SK-N-SH (cell line): Measurements from ENCODE around the gene SLC35F1. TPM values are rescaled to one million over a fixed set of nuclear protein-coding genes. Genes with fewer than 3 reads are reported as not detected.

Experiments used
- CTCF ChIA-PET: fragments of 300-600, 350-600 bp; formaldehyde crosslinking; extraction: SDS; loops from one replicate; lab custom pipeline; 2021; lab: Yijun Ruan, JAX
- POLR2A ChIA-PET: fragments of 350-600 bp; sonication (Branson Sonifier 250); formaldehyde crosslinking; extraction: SDS; loops from one replicate; lab custom pipeline; 2020; ENCODE audit warnings: antibody characterized with exemption, inconsistent platforms; lab: Yijun Ruan, JAX
- DNase-seq: peaks from one replicate; pipeline ENCODE4 v3.0.0; 2012
- H2AFZ ChIP-seq: fragments of 200-600 bp; sonication (generic); 2 replicates; pipeline ENCODE4 v1.8.1; 2016; ENCODE audit warnings: antibody characterized with exemption, mild to moderate bottlenecking, low read depth
- H3F3A ChIP-seq: fragments of 200-600 bp; sonication (generic); replicated peaks from 2 replicates; pipeline ENCODE3; 2016; ENCODE audit warnings: antibody characterized with exemption, mild to moderate bottlenecking; ENCODE audit not compliant: insufficient read depth
- H3K27ac ChIP-seq, 2 experiments: fragments of 200-500 bp in 1 of 2; fragments of 200-600 bp in 1 of 2; sonication (Bioruptor generic) in 1 of 2; sonication (generic), shearing (Covaris generic) in 1 of 2; 2 replicates each; pipeline versions ENCODE4 v1.5.1 to v1.6.1; 2014 to 2016; ENCODE audit warnings: low read depth in 2 of 2, inconsistent platforms in 1 of 2, low read length in 1 of 2, mild to moderate bottlenecking in 1 of 2, mixed read lengths in 1 of 2
- H3K27me3 ChIP-seq: fragments of 200-600 bp; sonication (generic), shearing (Covaris generic); 2 replicates; pipeline ENCODE4 v1.6.1; 2016; ENCODE audit warnings: mixed run types; ENCODE audit not compliant: insufficient read depth
- H3K36me3 ChIP-seq, 2 experiments: fragments of 200-500 bp in 1 of 2; fragments of 200-600 bp in 1 of 2; sonication (Bioruptor generic) in 1 of 2; sonication (generic) in 1 of 2; replicated peaks in 1 of 2; 2 replicates each; pipeline versions ENCODE3 to v1.5.1; 2014 to 2016; ENCODE audit warnings: low read length in 1 of 2, mild to moderate bottlenecking in 1 of 2; ENCODE audit not compliant: insufficient read depth in 2 of 2, control insufficient read depth in 1 of 2
- H3K4me1 ChIP-seq, 2 experiments: fragments of 200-500 bp in 1 of 2; fragments of 200-600 bp in 1 of 2; sonication (Bioruptor generic) in 1 of 2; sonication (generic), shearing (Covaris generic) in 1 of 2; 2 replicates each; pipeline versions ENCODE4 v1.5.1 to v1.6.1; 2014 to 2016; ENCODE audit warnings: low read depth in 1 of 2, low read length in 1 of 2, mixed run types in 1 of 2; ENCODE audit not compliant: insufficient read depth in 2 of 2, control insufficient read depth in 1 of 2
- H3K4me2 ChIP-seq: fragments of 200-600 bp; sonication (generic), shearing (Covaris generic); 2 replicates; pipeline ENCODE4 v1.6.1; 2017; ENCODE audit warnings: mixed run types
- H3K4me3 ChIP-seq, 2 experiments: fragments of 200-500 bp in 1 of 2; fragments of 200-600 bp in 1 of 2; sonication (Bioruptor generic) in 1 of 2; sonication (generic), shearing (Covaris generic) in 1 of 2; 2 replicates each; pipeline versions ENCODE4 v1.5.1 to v1.8.1; 2014 to 2016; ENCODE audit warnings: low read depth in 2 of 2, inconsistent platforms in 1 of 2, low read length in 1 of 2, mild to moderate bottlenecking in 1 of 2, mixed read lengths in 1 of 2, moderate library complexity in 1 of 2
- H3K79me2 ChIP-seq: fragments of 200-600 bp; sonication (generic); 2 replicates; pipeline ENCODE4 v1.8.1; 2017; ENCODE audit warnings: mild to moderate bottlenecking; ENCODE audit not compliant: insufficient read depth
- H3K9ac ChIP-seq: fragments of 200-600 bp; sonication (generic); 2 replicates; pipeline ENCODE4 v1.6.1; 2017; ENCODE audit warnings: mixed run types
- H3K9me2 ChIP-seq: fragments of 200-600 bp; sonication (generic); 2 replicates; pipeline ENCODE4 v1.6.1; 2017; ENCODE audit warnings: mixed run types
- H3K9me3 ChIP-seq: fragments of 200-600 bp; sonication (generic); 2 replicates; pipeline ENCODE4 v1.6.1; 2017; ENCODE audit warnings: mixed run types, mild to moderate bottlenecking, moderate library complexity
- H4K20me1 ChIP-seq: fragments of 200-600 bp; sonication (generic); 2 replicates; pipeline ENCODE4 v1.6.1; 2017; ENCODE audit warnings: mild to moderate bottlenecking, mixed run types; ENCODE audit not compliant: insufficient read depth
- CHD2 ChIP-seq: fragments of 150-350 bp; IDR thresholded peaks from 2 replicates; pipeline ENCODE4 v1.6.1; 2018; ENCODE audit warnings: low read length; ENCODE audit not compliant: partially characterized antibody
- ELF1 ChIP-seq: IDR thresholded peaks from 2 replicates; pipeline ENCODE4 v1.4.0; 2012
- EZH2phosphoT487 ChIP-seq: fragments of 200-600 bp; sonication (generic); IDR thresholded peaks from 2 replicates; pipeline ENCODE4 v1.6.1; 2017; ENCODE audit warnings: low read depth, mixed run types, mild to moderate bottlenecking, antibody characterized with exemption, moderate library complexity, borderline replicate concordance
- FOSL2 ChIP-seq: IDR thresholded peaks from 2 replicates; pipeline ENCODE4 v1.4.0; 2012; ENCODE audit warnings: low read depth, mild to moderate bottlenecking, moderate library complexity, borderline replicate concordance
- FOXM1 ChIP-seq: IDR thresholded peaks from 2 replicates; pipeline ENCODE4 v1.4.0; 2012; ENCODE audit warnings: low read depth, mild to moderate bottlenecking
- JUND ChIP-seq: IDR thresholded peaks from 2 replicates; pipeline ENCODE4 v1.4.0; 2012
- MEF2A ChIP-seq: IDR thresholded peaks from 2 replicates; pipeline ENCODE4 v1.4.0; 2012; ENCODE audit warnings: low read depth, borderline replicate concordance
- MXI1 ChIP-seq: IDR thresholded peaks from 2 replicates; pipeline ENCODE4 v1.6.1; 2012; ENCODE audit warnings: mild to moderate bottlenecking, low read depth, low read length, improper control_type of control experiment
- NFIC ChIP-seq: IDR thresholded peaks from 2 replicates; pipeline ENCODE4 v1.4.0; 2012; ENCODE audit warnings: borderline replicate concordance
- NRF1 ChIP-seq: IDR thresholded peaks from 2 replicates; pipeline ENCODE4 v1.6.1; 2012; ENCODE audit warnings: low read depth, mild to moderate bottlenecking, low read length
- RCOR1 ChIP-seq: fragments of 150-350 bp; IDR thresholded peaks from 2 replicates; pipeline ENCODE4 v1.6.1; 2017; ENCODE audit warnings: antibody characterized with exemption, low read length
- RFX5 ChIP-seq: IDR thresholded peaks from 2 replicates; pipeline ENCODE4 v1.6.1; 2012; ENCODE audit warnings: mild to moderate bottlenecking, improper control_type of control experiment, low read length
- SIN3A ChIP-seq: IDR thresholded peaks from 2 replicates; pipeline ENCODE4 v1.6.1; 2012; ENCODE audit warnings: low read depth, mild to moderate bottlenecking, low read length, moderate library complexity, borderline replicate concordance
- SMC3 ChIP-seq: IDR thresholded peaks from 2 replicates; pipeline ENCODE4 v1.6.1; 2012; ENCODE audit warnings: low read depth, low read length, improper control_type of control experiment
- TAF1 ChIP-seq: IDR thresholded peaks from 2 replicates; pipeline ENCODE4 v1.6.1; 2012; ENCODE audit warnings: low read depth, mild to moderate bottlenecking, low read length, moderate library complexity, borderline replicate concordance
- TCF12 ChIP-seq: IDR thresholded peaks from 2 replicates; pipeline ENCODE4 v1.4.0; 2012
- TEAD4 ChIP-seq: IDR thresholded peaks from 2 replicates; pipeline ENCODE4 v1.4.0; 2012; ENCODE audit warnings: mild to moderate bottlenecking, borderline replicate concordance; ENCODE audit not compliant: insufficient read depth
- WGBS: methylation state at CpG from one replicate; pipeline ENCODE4 v1.1.6; 2017; ENCODE audit warnings: low lambda C conversion rate; 5-methylcytosine and 5-hydroxymethylcytosine counted together
- polyA plus RNA-seq, 3 experiments: library from polyadenylated mRNA; depleted of rRNA; stranded (reverse); fragments of >200 nt; gene quantifications; 2 replicates each; pipeline ENCODE4 v1.2.3, GENCODE V29; 2012
- TF ChIP-seq, protein P1 (sequence below): IDR thresholded peaks from 2 replicates; pipeline ENCODE4 v1.4.0; 2012; ENCODE audit warnings: low read depth, borderline replicate concordance
- TF ChIP-seq, protein P2 (sequence below): fragments of 200-600 bp; sonication (generic); IDR thresholded peaks from 2 replicates; pipeline ENCODE4 v1.6.1; 2017; ENCODE audit warnings: antibody characterized with exemption, mild to moderate bottlenecking, moderate library complexity
- TF ChIP-seq, protein P3 (sequence below): IDR thresholded peaks from 2 replicates; pipeline ENCODE4 v1.4.0; 2012; ENCODE audit warnings: low read depth, borderline replicate concordance
- TF ChIP-seq, protein P4 (sequence below): IDR thresholded peaks from 2 replicates; pipeline ENCODE4; 2012

SLC35F1 gene
- polyA plus RNA-seq, 1 of the 3 experiments (the other 2 are of a cell fraction): under 0.01 TPM

DNA sequence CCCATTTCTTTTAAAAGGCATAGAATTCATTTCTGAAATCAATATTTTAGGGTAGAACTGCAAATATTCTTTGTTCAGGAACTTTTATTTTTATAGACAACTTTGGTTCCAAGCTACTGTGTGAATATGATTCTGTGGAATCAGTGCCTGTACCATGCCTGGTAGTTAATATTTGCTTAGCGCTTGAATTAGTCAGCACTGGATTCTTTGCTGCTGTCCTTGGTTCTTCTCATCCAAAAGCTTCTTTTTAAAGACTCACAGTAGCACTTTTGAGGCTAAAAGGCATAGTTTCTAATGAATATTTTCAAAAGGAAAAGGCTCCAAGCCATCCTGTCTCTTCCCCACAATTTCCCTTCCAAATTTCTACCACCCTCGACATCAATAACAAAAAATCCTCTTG, 109.5 kb downstream of the SLC35F1 start:
- Histone ChIP-seq H2AFZ (no peak overlapping the region), H3K36me3 (no peaks in the 10 kb centered on the region), H3K9me3 (no peaks in the 10 kb centered on the region), H3K27me3 (no peaks in the 10 kb centered on the region), H3K4me2 (no peak overlapping the region), H3K4me1 (no peaks in the 10 kb centered on the region), H3K79me2 (no peaks in the 10 kb centered on the region), H3K9me2 (no peaks in the 10 kb centered on the region), H3F3A (no peaks in the 10 kb centered on the region), H4K20me1 (no peaks in the 10 kb centered on the region), H3K9ac (no peak overlapping the region), H3K27ac (no peak overlapping the region)
- DNase-seq: no peak
- 3% methylated on average over 2 of the region's 2 CpGs for WGBS
- POLR2A ChIA-PET: no interaction called here
- CTCF ChIA-PET: interaction anchor here (0.6 kb wide), 1 partner anchor 400 kb away, joined by 3 read pairs; no protein-coding TSS in a partner anchor
- no peak for TF ChIP-seq ELF1
- TF ChIP-seq, protein P1, sequence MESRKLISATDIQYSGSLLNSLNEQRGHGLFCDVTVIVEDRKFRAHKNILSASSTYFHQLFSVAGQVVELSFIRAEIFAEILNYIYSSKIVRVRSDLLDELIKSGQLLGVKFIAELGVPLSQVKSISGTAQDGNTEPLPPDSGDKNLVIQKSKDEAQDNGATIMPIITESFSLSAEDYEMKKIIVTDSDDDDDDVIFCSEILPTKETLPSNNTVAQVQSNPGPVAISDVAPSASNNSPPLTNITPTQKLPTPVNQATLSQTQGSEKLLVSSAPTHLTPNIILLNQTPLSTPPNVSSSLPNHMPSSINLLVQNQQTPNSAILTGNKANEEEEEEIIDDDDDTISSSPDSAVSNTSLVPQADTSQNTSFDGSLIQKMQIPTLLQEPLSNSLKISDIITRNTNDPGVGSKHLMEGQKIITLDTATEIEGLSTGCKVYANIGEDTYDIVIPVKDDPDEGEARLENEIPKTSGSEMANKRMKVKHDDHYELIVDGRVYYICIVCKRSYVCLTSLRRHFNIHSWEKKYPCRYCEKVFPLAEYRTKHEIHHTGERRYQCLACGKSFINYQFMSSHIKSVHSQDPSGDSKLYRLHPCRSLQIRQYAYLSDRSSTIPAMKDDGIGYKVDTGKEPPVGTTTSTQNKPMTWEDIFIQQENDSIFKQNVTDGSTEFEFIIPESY: no peak
- no peak for TF ChIP-seq NFIC
- TF ChIP-seq, all 33 proteins: peak for 0
- no peak overlapping the region for H3K4me3 ChIP-seq

DNA sequence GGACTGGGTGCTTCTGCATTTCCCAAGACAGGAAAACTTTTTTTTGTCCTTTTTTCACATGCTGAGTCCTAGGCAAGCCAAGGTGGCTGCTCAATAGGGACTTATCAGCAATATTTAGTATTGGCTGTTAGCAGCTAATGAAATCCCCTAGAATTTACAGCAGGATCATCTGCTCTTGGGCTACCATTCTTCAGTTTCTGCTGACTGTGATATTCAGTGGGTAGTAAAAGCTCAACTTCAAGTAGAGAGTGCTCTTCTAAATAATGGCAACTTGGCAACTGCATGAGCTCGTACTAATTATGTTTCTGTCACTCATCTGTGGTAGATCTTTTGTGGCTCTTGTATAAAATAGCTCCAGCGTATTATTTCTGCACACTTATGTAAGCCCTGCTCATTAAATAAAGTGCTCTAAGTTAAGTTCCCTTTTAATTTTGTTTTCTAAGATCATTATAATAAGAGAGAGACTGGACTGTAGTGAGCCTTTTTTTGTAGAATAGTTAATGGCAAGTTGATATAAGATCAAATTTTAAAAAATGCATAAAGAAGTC, 110.3 kb downstream of the SLC35F1 start:
- Histone ChIP-seq H3F3A (no peaks in the 10 kb centered on the region), H3K36me3 (no peaks in the 10 kb centered on the region), H3K9me2 (no peaks in the 10 kb centered on the region), H4K20me1 (no peaks in the 10 kb centered on the region), H3K4me3 (no peak overlapping the region), H3K9ac (no peak overlapping the region), H3K27me3 (no peaks in the 10 kb centered on the region), H3K4me1 (no peaks in the 10 kb centered on the region), H3K79me2 (no peaks in the 10 kb centered on the region), H3K4me2 (no peak overlapping the region), H3K27ac (no peak overlapping the region), H2AFZ (no peak overlapping the region), H3K9me3 (no peaks in the 10 kb centered on the region)
- DNase-seq: no peak
- WGBS: 0% methylated on average over 2 of the region's 2 CpGs
- ChIA-PET CTCF (interaction anchor here (0.6 kb wide), 1 partner anchor 41 kb away, joined by 3 read pairs; no protein-coding TSS in a partner anchor), POLR2A (no interaction called here)
- TF ChIP-seq NRF1: no peak
- no peak for TF ChIP-seq MXI1
- TF ChIP-seq, protein P1: no peak
- TF ChIP-seq, protein P2, sequence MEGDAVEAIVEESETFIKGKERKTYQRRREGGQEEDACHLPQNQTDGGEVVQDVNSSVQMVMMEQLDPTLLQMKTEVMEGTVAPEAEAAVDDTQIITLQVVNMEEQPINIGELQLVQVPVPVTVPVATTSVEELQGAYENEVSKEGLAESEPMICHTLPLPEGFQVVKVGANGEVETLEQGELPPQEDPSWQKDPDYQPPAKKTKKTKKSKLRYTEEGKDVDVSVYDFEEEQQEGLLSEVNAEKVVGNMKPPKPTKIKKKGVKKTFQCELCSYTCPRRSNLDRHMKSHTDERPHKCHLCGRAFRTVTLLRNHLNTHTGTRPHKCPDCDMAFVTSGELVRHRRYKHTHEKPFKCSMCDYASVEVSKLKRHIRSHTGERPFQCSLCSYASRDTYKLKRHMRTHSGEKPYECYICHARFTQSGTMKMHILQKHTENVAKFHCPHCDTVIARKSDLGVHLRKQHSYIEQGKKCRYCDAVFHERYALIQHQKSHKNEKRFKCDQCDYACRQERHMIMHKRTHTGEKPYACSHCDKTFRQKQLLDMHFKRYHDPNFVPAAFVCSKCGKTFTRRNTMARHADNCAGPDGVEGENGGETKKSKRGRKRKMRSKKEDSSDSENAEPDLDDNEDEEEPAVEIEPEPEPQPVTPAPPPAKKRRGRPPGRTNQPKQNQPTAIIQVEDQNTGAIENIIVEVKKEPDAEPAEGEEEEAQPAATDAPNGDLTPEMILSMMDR: no peak
- TF ChIP-seq CHD2: no peak
- TF ChIP-seq, protein P3, sequence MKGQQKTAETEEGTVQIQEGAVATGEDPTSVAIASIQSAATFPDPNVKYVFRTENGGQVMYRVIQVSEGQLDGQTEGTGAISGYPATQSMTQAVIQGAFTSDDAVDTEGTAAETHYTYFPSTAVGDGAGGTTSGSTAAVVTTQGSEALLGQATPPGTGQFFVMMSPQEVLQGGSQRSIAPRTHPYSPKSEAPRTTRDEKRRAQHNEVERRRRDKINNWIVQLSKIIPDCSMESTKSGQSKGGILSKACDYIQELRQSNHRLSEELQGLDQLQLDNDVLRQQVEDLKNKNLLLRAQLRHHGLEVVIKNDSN: no peak
- TF ChIP-seq MEF2A: no peak
- TF ChIP-seq FOSL2: no peak
- no peak for TF ChIP-seq RCOR1
- no peak for TF ChIP-seq JUND
- TF ChIP-seq EZH2phosphoT487: no peak
- no peak for TF ChIP-seq SMC3
- TF ChIP-seq FOXM1: no peak
- TF ChIP-seq RFX5: no peak
- TF ChIP-seq TAF1: no peak
- no peak for TF ChIP-seq TEAD4
- no peak for TF ChIP-seq SIN3A
- TF ChIP-seq, protein P4, sequence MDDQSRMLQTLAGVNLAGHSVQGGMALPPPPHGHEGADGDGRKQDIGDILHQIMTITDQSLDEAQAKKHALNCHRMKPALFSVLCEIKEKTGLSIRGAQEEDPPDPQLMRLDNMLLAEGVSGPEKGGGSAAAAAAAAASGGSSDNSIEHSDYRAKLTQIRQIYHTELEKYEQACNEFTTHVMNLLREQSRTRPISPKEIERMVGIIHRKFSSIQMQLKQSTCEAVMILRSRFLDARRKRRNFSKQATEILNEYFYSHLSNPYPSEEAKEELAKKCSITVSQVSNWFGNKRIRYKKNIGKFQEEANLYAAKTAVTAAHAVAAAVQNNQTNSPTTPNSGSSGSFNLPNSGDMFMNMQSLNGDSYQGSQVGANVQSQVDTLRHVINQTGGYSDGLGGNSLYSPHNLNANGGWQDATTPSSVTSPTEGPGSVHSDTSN: no peak
- TF ChIP-seq TCF12: no peak
